Kidney (tissue), 14 donors: ENCODE data around the gene IKBIP. TPM values are rescaled to one million over a fixed set of nuclear protein-coding genes. Genes with fewer than 3 reads are reported as not detected.

Source experiments
- DNase-seq, 5 donors: peaks; one replicate each; pipeline ENCODE4 v3.0.0-alpha.2; 2013 to 2020
- FAIRE-seq: peaks from 2 replicates; lab custom pipeline; 2012; peaks lifted over from hg19 to GRCh38; lab: Jason Lieb, UNC
- H3K27ac ChIP-seq, 2 donors: one replicate each; pipeline ENCODE4 v1.7.0; 2013; ENCODE audit warnings: low read depth in 2 of 2, low read length in 2 of 2, inconsistent platforms in 1 of 2
- H3K27me3 ChIP-seq: one replicate; pipeline ENCODE4 v1.7.1; 2013; ENCODE audit warnings: low read length, inconsistent platforms; ENCODE audit not compliant: control insufficient read depth, insufficient read depth
- H3K36me3 ChIP-seq, 3 donors: one replicate each; pipeline versions ENCODE4 v1.7.0 to v1.7.1; 2013; ENCODE audit warnings: low read length in 3 of 3, control low read depth in 1 of 3, inconsistent platforms in 1 of 3; ENCODE audit not compliant: insufficient read depth in 3 of 3, control insufficient read depth in 2 of 3
- H3K4me1 ChIP-seq, 3 donors: one replicate each; pipeline versions ENCODE4 v1.7.0 to v1.7.1; 2013; ENCODE audit warnings: low read length in 3 of 3, inconsistent platforms in 1 of 3, low read depth in 1 of 3; ENCODE audit not compliant: control insufficient read depth in 2 of 3, insufficient read depth in 2 of 3
- H3K4me3 ChIP-seq, 3 donors: one replicate each; pipeline versions ENCODE4 v1.7.0 to v1.8.1; 2013; ENCODE audit warnings: low read length in 3 of 3, control low read depth in 1 of 3, inconsistent platforms in 1 of 3
- H3K9ac ChIP-seq, 3 donors: one replicate each; pipeline versions ENCODE4 v1.7.0 to v1.7.1; 2013; ENCODE audit warnings: low read length in 3 of 3, control low read depth in 1 of 3, inconsistent platforms in 1 of 3
- H3K9me3 ChIP-seq, 3 donors: one replicate each; pipeline versions ENCODE4 v1.7.0 to v1.7.1; 2013; ENCODE audit warnings: low read length in 3 of 3, control low read depth in 1 of 3, inconsistent platforms in 1 of 3; ENCODE audit not compliant: control insufficient read depth in 2 of 3, insufficient read depth in 1 of 3
- CTCF ChIP-seq: IDR thresholded peaks from 3 replicates; pipeline ENCODE4 v1.5.1; 2012; ENCODE audit warnings: mild to moderate bottlenecking, moderate library complexity, borderline replicate concordance; ENCODE audit not compliant: insufficient read depth; ENCODE audit errors: extremely low read depth
- intact Hi-C: fragments of 100-400 bp; cut with DNase I; formaldehyde crosslinking; loops from one replicate; pipeline ENCODE4 v1.11.1; 2022
- polyA plus RNA-seq: library from polyadenylated mRNA; stranded (reverse); fragments of 350-450 nt; fragmentation: Illumina TruSeq; extraction: RNeasy Lipid Tissue Mini Kit (QIAGEN cat#74804); gene quantifications from one replicate; pipeline ENCODE4 v1.2.3, GENCODE V29; 2014; ENCODE audit warnings: low read depth, low replicate concordance; ENCODE audit not compliant: insufficient read depth
- total RNA-seq: library from RNA; stranded (reverse); fragmentation: NEBNext Ultra II Directional; extraction: Animal tissue kit (Norgen Biotek cat#: 25700); gene quantifications from one replicate; pipeline ENCODE4 v1.2.1, GENCODE V29; 2021
- donor health status: control.
- donor health status: control.
- donor health status: control.
- donor health status: control.
- donor health status: control.
- donor health status: DM: yes; HTN: yes; CAD: no.
- donor health status: Normal renal cell carcinoma (clear cell type).

The IKBIP gene
- total and polyA plus RNA-seq, 2 donors from 2014 or later, result 5.9 to 10.9 TPM

- Histone ChIP-seq H3K9me3 (no peaks in the 10 kb centered on the region), H3K27ac (no peak overlapping the region), H3K9ac (no peak overlapping the region), H3K36me3 (peaks cover 4 to 17% (median 12%) of the 10 kb centered on the region in 3 donors), H3K27me3 (no peaks in the 10 kb centered on the region), H3K4me1 (no peaks in the 10 kb centered on the region), H3K4me3 (no peak overlapping the region)
- no peak for TF ChIP-seq CTCF
- FAIRE-seq (no peak), DNase-seq (no peak)
- intact Hi-C loops, result no loop called here
These were observed 42.0 kb upstream of the IKBIP start for GRCh38 chr12:98686603-98687002.

GRCh38 chr12:98684199-98684598 lies 39.6 kb upstream of the IKBIP start:
- DNase-seq, result no peak
- no peak overlapping the region for H3K4me3 ChIP-seq
- H3K27me3 ChIP-seq, result no peaks in the 10 kb centered on the region
- intact Hi-C loops, result no loop called here
- TF ChIP-seq CTCF, result no peak
- peaks cover 4 to 20% (median 9%) of the 10 kb centered on the region in 3 donors for H3K36me3 ChIP-seq
- no peak overlapping the region for H3K9ac ChIP-seq
- no peak overlapping the region for H3K27ac ChIP-seq
- no peak for FAIRE-seq
- H3K9me3 ChIP-seq, result no peaks in the 10 kb centered on the region
- no peaks in the 10 kb centered on the region for H3K4me1 ChIP-seq

GRCh38 chr12:98679611-98680005 lies 35.0 kb upstream of the IKBIP start:
- no peak for TF ChIP-seq CTCF
- Histone ChIP-seq H3K9ac (no peak overlapping the region), H3K9me3 (no peaks in the 10 kb centered on the region), H3K4me1 (no peaks in the 10 kb centered on the region), H3K27me3 (no peaks in the 10 kb centered on the region), H3K4me3 (no peak overlapping the region), H3K36me3 (peaks cover 4 to 18% (median 9%) of the 10 kb centered on the region in 3 donors), H3K27ac (no peak overlapping the region)
- DNase-seq (peak in 1 of 5 donors; percentile 68), FAIRE-seq (no peak)
- intact Hi-C loops, result no loop called here
